HG02970 (cell line): ENCODE data around the gene DYNC1H1.

Experiments used
- ATAC-seq: cut with Tn5 transposase; IDR thresholded peaks from one replicate; pipeline ENCODE4 v1.9.1; 2021; ENCODE audit warnings: mild to moderate bottlenecking, moderate library complexity, moderate number of reproducible peaks; ENCODE audit not compliant: unreplicated experiment, low FRiP score

Gene DYNC1H1

DNA sequence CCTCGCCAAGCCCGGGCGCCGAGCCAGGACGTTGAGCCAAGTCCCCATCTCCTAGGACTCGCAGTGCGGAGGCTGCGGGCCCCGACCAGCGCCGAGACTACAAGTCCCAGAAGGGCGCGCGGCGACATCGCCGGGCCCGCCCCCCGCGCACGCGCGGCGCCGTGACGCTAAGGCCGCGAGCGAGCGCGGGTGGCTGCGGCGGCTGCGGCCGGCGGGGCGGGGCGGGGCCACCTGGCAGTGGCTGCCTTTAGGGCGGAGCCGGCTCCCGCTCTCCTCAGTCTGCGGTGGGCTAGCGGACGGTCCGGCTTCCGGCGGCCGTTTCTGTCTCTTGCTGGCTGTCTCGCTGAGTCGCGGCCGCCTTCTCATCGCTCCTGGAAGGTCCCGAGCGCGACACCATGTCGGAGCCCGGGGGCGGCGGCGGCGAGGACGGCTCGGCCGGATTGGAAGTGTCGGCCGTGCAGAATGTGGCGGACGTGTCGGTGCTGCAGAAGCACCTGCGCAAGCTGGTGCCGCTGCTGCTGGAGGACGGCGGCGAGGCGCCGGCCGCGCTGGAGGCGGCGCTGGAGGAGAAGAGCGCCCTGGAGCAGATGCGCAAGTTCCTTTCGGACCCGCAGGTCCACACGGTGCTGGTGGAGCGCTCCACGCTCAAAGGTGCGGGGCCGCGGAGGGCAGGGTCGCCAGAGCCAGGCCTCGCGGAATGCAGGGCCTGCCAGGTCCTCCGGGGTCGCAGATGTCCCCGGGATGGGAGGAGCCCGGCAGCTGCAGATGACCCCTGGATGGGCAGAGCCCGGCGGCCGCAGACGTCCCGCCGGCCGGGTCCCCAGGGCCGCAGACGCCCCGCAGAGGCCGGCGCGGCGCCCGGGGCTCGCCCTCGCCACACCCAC, at the start of gene DYNC1H1:
DYNC1H1 (plus strand) TSS at position 277 of the 884 bp plus-strand sequence; CDS start at position 396, 119 bp downstream.
- ATAC-seq: peak; percentile 88

DNA sequence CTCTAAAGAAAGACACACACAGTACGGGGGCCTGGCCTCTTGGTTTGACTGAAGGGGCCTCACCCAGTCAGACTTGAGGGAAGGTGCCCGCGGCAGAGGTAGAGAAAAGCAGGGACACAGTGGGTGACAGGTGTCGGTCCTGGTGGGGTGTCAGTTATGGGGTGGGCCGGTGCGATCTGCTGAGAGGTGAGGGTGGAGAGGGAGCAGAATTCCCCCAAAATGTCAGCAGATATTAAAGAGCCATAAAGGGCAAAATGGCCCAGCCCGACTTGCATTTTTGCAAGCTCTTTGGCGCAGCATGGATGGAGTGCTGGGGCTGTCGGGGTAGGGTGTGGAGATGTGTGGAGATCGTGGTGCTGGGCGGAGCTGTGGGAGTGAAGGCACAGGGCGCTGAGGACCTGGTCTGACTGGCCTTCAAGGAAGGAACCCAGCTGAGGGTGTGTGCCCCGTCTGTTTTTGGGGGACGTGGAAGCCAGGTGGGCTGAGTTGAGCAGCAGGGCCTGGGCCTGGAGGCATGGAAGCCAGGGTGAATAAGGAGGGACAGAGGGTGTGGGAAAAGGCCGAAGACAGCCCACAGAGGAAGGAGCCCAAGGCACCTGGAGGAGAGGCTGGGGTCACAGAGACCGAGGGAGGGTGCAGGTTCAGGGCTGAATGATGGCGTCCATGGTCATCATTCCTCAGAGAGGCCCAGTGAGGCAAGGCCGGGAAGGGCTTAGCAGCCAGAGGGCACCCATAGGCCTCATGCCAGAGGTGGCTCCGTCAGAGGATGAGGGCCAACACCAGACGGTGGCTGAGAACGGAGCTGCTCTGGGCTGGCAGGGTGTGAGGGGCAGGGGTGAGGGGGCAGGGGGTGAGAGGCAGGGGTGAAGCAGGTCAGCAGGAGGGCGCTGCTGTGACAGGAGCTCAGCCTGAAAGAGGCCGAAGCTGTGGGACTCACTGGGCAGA, 48.2 kb upstream of the DYNC1H1 start:
- no peak for ATAC-seq

DNA sequence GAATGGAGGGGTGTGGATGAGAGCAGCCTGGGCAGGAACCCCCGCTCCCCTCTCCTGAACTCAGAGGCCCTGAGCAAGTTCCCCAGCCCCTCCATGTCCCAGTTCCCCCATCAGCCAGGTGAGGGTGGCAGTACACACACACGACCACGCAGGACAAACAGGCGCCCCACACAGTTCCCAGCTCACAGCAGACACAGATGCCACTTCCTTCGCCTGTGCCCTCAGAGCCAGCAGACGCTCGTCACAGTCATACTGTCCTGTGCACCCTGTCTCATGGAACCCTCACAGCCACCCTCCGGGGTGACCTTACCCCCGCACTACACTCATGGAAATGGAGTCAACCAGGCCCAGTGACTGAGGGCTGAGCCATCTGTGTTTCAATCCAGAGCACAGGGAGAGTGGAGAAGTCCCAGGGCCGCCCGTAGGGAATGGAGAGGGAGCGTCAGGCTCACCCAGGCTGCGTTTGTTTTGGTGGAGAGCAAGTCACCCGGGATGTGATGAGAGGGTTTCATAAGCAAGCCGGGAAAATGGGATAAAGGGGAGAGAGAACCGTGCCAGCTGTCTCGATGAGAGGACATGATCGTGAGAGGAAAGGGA, 47.5 kb upstream of the DYNC1H1 start:
- no peak for ATAC-seq

DNA sequence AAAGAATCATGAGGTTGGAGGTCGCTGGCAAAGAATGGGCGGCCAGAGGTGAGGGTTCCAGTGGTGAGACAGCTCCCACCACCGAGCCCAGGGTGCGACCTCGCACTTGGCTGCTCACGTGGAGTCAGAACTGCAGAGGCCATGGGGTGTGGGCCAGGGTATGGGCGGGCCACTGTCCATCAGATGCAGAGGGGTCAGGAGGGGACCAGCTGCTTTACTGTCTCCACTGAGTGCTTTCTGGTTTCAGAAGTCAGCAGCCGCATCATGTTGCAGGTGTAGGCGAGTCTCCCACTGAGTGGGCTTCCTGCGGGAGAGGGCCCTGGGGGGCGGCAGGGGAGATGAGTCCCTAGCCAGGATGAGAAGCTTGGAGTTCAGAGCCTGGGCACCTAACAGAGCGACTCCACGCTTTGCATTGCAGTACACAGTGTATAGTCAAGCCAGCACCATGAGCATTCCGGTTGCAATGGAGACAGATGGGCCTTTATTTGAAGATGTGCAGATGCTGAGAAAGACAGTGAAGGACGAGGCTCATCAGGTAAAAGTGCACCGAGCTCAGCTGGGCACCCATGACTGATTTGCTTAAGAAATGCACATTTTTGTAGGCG, 46.9 kb upstream of the DYNC1H1 start:
- no peak for ATAC-seq

DNA sequence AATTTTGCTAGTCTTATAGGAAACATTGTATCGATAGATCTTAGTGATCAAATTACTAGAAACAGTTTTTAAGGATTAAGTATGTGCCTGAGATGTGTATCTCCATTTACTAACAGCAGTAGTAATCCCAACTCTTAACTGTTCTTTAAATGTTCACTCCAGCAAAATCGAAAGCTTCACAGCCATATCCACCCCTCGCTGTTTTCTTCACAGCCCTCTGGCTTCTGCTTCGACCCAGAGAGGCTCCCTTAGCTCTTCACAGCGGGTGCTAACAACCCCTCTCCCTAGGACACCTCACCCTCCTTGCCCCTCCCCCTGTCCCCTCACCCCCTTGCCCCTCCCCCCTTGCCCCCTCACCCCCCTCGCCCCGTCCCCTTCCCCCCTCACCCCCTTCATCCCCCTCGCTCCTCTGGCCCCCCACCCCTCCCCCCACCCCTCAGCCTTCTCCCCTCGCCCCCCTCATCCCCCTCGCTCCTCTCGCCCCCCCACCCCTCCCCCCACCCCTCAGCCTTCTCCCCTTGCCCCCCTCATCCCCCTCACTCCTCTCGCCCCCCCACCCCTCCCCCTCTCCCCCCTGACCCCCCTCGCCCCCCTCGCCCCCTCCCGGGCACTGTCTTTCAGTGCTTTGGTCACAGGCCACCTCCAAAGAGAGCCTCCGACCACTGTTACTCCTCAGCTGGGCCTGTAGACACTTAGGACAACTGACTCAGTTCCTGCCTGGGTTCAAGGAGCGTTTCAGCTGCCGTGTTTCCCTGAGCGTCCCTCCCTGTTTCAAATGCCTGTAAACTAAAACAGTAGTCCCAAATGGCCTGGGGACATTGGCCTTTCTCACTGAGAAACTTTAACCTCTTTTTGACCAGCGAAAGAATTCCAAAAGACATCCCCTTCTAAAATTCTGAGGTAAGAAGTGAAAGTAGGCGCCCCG, 46.0 kb upstream of the DYNC1H1 start:
- ATAC-seq: no peak

DNA sequence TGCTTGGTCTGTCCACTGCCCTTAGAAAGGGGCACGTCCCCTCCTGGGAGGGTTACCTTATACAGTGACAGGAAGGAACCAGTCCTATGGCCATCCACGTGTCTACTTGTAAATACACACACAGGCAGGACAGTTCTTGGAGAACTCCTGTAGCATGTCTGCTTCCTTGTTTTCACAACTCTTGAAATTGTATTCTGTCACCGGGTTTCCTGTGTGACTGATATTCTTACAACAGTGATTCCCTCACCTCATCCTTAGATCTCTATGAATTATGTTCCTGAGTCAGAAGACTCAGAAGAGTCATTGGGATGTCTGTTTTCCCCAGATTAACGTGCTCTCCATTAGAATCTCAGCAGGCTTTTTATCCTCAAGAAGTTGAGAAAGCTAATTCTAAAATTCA, 44.1 kb upstream of the DYNC1H1 start:
- no peak for ATAC-seq

DNA sequence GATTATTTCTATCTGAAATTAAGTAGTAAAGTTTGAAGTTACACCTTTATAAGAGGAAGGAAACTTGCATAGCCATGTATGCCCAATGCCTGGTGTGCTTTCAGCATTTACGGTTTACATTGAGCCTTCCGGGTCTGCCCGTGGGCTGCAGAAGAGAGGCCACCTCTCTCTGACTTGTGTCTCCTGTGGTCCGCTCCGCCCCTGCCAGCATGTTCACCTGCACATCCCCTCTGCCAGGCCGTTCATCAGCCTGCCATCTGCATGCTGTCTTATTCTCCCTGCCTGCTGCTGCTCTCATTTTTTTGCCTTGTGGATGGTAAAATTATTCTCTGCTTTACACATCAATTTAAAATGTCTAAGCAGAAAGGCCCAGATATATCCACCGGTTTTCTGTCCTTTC, 41.5 kb upstream of the DYNC1H1 start:
- no peak for ATAC-seq

DNA sequence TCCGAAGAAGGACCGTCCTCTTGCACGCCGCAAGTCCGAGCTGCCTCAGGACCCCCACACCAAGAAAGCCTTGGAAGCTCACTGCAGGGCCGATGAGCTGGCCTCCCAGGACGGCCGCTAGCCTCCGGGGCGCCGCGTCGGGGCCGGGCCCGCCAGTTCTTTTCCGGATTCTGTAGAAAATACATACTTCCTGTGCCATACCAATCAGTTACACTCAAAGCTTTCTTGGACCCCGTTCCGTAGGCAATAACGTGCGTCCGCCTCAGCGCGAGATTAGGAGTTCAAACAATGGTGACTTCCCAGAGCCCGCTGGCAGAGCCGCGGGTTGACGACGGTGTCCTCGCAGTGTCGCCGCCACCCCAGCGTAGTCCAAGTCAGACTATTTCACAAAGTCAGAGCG, 39.2 kb upstream of the DYNC1H1 start:
- ATAC-seq: no peak

DNA sequence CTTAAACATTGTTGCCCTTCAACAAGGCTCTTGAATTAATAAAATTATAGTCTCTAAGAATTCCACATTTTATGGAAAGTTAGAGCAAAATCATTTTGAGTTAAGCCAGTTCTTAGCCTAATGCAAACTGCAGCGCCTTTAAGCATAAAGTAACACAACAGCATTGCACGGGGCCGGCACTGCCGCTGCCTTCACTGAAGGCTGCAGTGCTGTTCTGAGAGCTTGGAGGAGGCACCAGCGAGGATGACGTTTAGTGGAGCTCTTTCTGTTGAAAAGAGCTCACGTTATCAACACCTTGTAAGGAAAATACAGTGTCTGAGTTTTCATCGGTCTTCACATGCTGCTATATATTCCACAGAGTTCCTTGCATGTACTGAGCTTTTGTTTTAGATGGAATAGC, 38.3 kb upstream of the DYNC1H1 start:
- no peak for ATAC-seq

DNA sequence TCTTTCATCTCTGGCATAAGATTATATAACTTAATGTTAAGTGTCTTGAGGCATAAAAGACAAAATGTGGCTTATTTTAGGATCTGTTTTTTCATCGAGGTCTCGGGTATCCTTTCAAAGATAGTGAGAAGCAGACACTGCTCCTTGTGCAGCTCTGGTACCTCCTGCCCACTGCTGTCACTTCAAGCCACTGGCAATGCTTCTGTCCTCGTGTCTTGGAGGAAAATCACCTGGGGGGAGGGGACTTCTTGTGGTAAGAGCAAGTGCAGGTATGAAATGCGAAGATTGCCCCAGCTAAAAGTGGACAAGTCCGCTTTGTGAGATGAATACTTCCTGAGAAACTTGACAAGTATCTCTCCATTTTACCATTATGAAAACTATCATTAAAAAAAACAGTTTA, 37.8 kb upstream of the DYNC1H1 start:
- no peak for ATAC-seq

DNA sequence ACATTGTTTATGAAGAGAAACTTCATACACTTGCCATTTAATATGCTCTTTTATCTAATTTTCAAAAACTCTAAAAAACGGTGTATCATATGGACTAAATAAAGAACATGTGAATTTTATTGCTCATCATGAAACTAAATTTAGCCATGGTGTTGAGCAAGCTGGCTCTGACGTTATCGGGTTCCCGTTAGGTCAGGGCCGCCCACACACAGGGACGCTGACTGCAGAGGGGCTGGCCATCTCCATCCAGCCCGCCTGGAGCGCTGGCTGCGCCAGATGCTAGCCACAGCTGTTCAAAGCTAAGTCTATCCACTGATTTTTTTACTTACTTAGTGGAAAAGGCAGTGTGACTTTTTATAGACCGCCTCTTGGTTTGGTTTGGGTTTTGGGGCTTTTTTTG, 36.5 kb upstream of the DYNC1H1 start:
- ATAC-seq: no peak

DNA sequence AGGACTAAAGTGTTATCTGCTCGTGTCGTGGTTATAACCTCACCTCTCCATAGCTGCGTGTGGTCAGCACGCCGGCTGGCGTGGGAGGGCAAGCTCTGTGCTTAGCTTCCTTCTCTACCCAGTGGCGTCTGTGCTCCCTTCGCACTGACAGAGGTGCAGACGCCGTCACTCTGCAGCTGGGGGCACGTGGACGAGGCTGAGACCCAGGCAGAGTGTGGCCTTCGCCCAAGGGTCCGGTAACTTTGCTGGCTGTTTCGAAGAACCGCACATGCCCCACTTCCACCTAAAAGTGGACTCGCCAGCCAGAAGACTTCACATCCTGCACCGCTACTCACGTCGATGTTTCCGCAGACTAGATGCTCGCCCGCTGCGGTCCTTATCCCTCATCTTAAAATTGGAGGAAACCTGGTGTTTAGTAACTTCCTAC, 35.9 kb upstream of the DYNC1H1 start:
- ATAC-seq: no peak

DNA sequence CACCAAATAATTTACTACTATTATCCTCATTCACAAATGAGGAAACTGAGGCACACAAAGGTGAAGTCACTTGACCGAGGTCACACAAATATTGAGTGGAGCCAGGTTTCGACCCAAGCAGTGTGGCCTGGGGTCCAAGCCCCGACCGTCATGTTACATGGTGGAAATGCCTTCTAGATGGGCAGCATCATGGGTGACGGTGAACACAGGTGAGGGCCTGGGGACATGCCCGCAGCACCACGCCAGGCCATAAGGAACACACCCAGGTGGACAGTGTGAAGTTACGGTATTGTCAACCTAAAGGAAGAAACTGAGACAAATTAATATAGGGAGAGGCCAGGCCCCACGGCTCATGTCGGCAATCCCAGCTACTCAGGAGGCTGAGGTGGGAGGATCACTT, 35.3 kb upstream of the DYNC1H1 start:
- ATAC-seq: no peak

DNA sequence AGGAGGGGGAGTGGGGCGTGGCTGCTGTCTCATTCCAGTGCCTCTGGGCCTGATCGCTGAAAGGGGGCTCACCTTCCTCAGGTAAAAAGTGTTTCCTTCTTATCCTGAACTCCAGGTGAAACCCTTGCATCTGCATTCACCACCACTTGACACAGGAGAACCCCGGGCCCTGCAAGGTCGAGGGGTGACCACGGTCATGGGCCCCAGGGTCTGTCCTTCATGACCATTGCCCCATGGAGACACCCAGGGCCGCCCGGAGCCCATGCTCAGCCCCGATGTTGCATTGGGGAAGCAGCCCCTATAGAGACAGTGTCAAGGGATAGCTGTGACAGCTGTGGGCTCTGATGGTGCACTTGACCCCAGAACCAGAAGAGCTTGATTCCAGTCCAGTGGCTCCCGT, 34.4 kb upstream of the DYNC1H1 start:
- no peak for ATAC-seq

DNA sequence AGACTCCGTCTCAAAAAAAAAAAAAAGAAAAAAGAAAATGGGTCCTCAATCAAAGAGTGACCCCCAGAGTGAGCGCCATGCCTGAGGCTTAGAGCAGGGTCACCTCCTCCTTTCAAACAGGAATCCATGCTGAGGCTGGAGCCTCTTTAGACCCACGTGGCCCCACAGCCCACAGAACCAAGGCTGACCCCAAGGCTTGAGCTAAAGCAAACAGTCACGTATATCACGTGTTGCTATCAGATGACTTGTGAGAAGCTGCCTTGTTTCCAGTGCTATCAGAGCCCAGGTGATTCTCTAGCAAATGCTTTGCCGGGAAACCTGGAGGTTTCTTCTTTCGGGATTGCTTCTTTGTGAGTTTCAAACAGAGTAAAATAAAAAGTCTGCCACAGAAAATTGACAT, 31.7 kb upstream of the DYNC1H1 start:
- no peak for ATAC-seq

DNA sequence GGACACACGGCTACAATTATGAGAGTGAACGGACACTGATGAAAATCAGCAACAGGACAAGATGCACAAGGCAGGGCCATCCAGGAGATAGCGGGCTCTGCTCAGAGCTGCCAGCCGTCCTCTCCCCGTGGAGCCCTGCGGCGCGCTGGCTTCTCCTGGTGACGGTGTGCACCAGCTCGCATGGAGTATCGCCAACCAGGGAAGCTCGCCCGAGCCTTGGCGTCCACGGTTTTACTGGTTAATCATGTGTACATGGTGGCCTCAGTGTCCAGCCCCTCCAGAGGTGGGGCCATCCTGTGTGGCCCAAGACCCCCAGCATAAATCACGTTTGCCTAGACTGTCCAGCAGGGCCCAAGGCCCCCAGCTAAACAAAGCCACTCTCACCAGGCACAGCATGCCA, 31.2 kb upstream of the DYNC1H1 start:
- no peak for ATAC-seq

DNA sequence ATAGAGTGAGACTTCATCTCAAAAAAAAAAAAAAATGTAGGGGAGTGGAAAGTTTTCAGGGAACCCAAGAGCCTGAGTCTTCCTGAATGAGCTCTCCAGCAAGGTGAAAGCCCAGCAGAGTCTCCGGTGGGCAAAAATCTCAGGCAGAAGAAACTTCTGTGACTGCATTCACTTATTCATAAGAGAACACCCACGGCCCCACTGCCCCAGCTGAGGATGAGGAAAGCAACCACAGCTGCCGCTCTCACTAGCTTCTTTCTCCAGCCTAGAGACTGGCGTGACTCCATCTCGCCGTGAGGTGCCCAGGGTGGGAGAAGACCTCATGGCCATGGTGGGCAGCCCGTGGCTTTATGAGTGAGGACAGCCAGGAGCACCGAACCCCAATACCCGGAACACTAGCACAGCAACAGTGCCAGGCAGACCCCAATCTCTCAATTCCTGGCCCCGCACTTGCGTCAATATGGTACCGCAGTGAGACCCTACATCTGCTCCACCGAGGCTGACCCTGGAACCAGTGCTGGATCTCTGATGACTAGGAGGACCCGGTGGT, 29.7 kb upstream of the DYNC1H1 start:
- ATAC-seq: no peak

DNA sequence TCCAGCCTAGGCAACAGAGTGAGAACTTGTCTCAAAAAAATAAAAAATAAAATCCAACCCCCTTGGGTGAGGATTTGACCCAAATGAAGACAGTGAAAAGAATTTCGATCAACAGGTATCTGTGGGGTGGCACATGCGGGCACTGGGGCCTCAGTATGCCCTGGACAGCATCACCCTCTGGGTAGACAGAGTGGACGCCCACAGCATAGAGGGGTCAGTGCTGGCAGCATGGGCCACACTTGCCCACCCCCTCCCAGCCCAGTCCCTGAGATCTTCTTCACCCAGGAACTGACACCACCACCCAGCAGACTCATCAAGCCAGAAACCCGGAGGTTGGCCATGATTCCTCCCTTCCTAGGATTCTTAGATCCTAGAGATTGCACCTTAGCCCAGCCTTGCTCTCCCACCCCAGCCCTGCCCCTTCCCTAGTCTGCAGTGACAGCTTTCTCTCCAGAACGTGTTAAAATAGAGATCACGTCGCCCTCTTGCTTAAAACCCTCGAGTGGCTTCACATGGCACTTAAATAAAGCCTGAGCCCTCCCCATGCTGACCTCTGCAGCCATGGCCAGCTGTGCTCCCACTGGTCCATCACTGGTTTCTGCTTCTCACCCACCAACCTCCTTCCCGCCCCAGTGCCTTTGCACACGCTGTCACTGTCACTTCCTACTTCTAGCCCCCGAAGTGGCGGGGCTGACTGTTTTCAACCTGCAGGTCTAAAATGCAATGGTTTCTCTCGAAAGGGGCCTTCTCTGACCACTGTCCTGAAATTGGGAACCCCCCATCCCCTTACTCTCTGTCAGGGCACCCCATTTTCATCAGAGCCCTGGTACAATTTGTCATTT, 26.2 kb upstream of the DYNC1H1 start:
- ATAC-seq: no peak
